IMR-90 (cell line): ENCODE data around the gene ZNF750. TPM values are rescaled to one million over a fixed set of nuclear protein-coding genes. Genes with fewer than 3 reads are reported as not detected.

Source experiments
- ATAC-seq: fragments of 200-7000 bp; cut with Tn5 transposase; 2 replicates; pipeline ENCODE4 v1.9.1; 2020; ENCODE audit warnings: low read depth, mild to moderate bottlenecking, moderate library complexity
- BruUV-seq: library from RNA; stranded (reverse); fragments of 400-500 nt; replicated peaks from 2 replicates; lab custom pipeline; 2021; lab: Mats Ljungman, UMichigan
- CTCF ChIA-PET: fragments of 300-600 bp; formaldehyde crosslinking; extraction: SDS; loops from one replicate; lab custom pipeline; 2021; ENCODE audit warnings: antibody characterized with exemption; lab: Yijun Ruan, JAX
- POLR2A ChIA-PET: fragments of 300-600 bp; sonication (Branson Sonifier 250); formaldehyde crosslinking; loops from one replicate; lab custom pipeline; 2022; ENCODE audit warnings: antibody characterized with exemption; ENCODE audit not compliant: unreplicated experiment; lab: Charles Lee
- DNase-seq: peaks from one replicate; pipeline ENCODE4 v3.0.0; 2013
- H2AFZ ChIP-seq: replicated peaks from 2 replicates; pipeline ENCODE3; 2013; ENCODE audit warnings: low read length, mild to moderate bottlenecking; ENCODE audit not compliant: poor library complexity
- H2AK5ac ChIP-seq: 2 replicates; pipeline ENCODE4 v1.6.1; 2013; ENCODE audit warnings: low read depth, low read length, inconsistent platforms
- H2AK9ac ChIP-seq: replicated peaks from 2 replicates; pipeline ENCODE3; 2013; ENCODE audit warnings: mild to moderate bottlenecking, low read depth, low read length, moderate library complexity; ENCODE audit not compliant: poor library complexity
- H2BK120ac ChIP-seq: 2 replicates; pipeline ENCODE4 v1.6.1; 2013; ENCODE audit warnings: low read depth, low read length, inconsistent platforms
- H2BK15ac ChIP-seq: 3 replicates; pipeline ENCODE4 v1.6.1; 2013; ENCODE audit warnings: low read depth, low read length, inconsistent platforms
- H2BK20ac ChIP-seq: 2 replicates; pipeline ENCODE4 v1.6.1; 2013; ENCODE audit warnings: low read depth, mild to moderate bottlenecking, inconsistent platforms, low read length, moderate library complexity
- H2BK5ac ChIP-seq: 2 replicates; pipeline ENCODE4 v1.6.1; 2013; ENCODE audit warnings: mild to moderate bottlenecking, low read depth, low read length, inconsistent platforms; ENCODE audit not compliant: poor library complexity, severe bottlenecking
- H3K14ac ChIP-seq: replicated peaks from 2 replicates; pipeline ENCODE4 v1.6.1; 2013; ENCODE audit warnings: low read depth, low read length, inconsistent platforms
- H3K18ac ChIP-seq: 2 replicates; pipeline ENCODE4 v1.6.1; 2013; ENCODE audit warnings: low read depth, low read length, control low read depth
- H3K23ac ChIP-seq: 2 replicates; pipeline ENCODE4 v1.6.1; 2013; ENCODE audit warnings: low read depth, low read length, inconsistent platforms
- H3K27ac ChIP-seq: 2 replicates; pipeline ENCODE4 v1.5.1; 2013; ENCODE audit warnings: mild to moderate bottlenecking, control low read depth, low read length; ENCODE audit not compliant: insufficient read depth
- H3K27me3 ChIP-seq: 2 replicates; pipeline ENCODE4 v1.6.1; 2013; ENCODE audit warnings: low read length; ENCODE audit not compliant: control insufficient read depth, insufficient read depth
- H3K36me3 ChIP-seq: 2 replicates; pipeline ENCODE4 v1.6.1; 2013; ENCODE audit warnings: low read length, mixed read lengths; ENCODE audit not compliant: control insufficient read depth, insufficient read depth
- H3K4ac ChIP-seq: 2 replicates; pipeline ENCODE4 v1.6.1; 2013; ENCODE audit warnings: low read depth, low read length, inconsistent platforms
- H3K4me1 ChIP-seq: 2 replicates; pipeline ENCODE4 v1.6.1; 2013; ENCODE audit warnings: low read length, mixed read lengths; ENCODE audit not compliant: control insufficient read depth, insufficient read depth
- H3K4me2 ChIP-seq: 2 replicates; pipeline ENCODE4 v1.6.1; 2013; ENCODE audit warnings: low read depth, mild to moderate bottlenecking, control low read depth, low read length, moderate library complexity
- H3K4me3 ChIP-seq: 2 replicates; pipeline ENCODE4 v1.5.1; 2013; ENCODE audit warnings: low read depth, mild to moderate bottlenecking, control low read depth, low read length, moderate library complexity; ENCODE audit not compliant: insufficient read depth
- H3K56ac ChIP-seq: 2 replicates; pipeline ENCODE4 v1.6.1; 2013; ENCODE audit warnings: low read length, inconsistent platforms; ENCODE audit not compliant: insufficient read depth; ENCODE audit errors: extremely low read depth
- H3K79me1 ChIP-seq, 2 experiments: 2 replicates each; pipeline ENCODE4 v1.6.1; 2013; ENCODE audit warnings: low read length in 2 of 2, inconsistent platforms in 1 of 2, low read depth in 1 of 2
- H3K9ac ChIP-seq: 2 replicates; pipeline ENCODE4 v1.6.1; 2013; ENCODE audit warnings: low read depth, low read length, control low read depth
- H3K9me1 ChIP-seq: 2 replicates; pipeline ENCODE4 v1.6.1; 2013; ENCODE audit warnings: low read length, inconsistent platforms; ENCODE audit not compliant: insufficient read depth
- H3K9me3 ChIP-seq: 2 replicates; pipeline ENCODE4 v1.6.1; 2013; ENCODE audit warnings: low read length; ENCODE audit not compliant: control insufficient read depth, insufficient read depth
- H4K20me1 ChIP-seq: 2 replicates; pipeline ENCODE4 v1.6.1; 2013; ENCODE audit warnings: low read length, inconsistent platforms; ENCODE audit not compliant: insufficient read depth
- H4K5ac ChIP-seq: 2 replicates; pipeline ENCODE4 v1.6.1; 2013; ENCODE audit warnings: mild to moderate bottlenecking, low read depth, low read length, control low read depth
- H4K8ac ChIP-seq, 2 experiments: 2 replicates each; pipeline ENCODE4 v1.6.1; 2013; ENCODE audit warnings: low read depth in 2 of 2, low read length in 2 of 2, control low read depth in 1 of 2, inconsistent platforms in 1 of 2
- H4K91ac ChIP-seq: 2 replicates; pipeline ENCODE4 v1.6.1; 2013; ENCODE audit warnings: low read depth, low read length, inconsistent platforms; ENCODE audit not compliant: insufficient read depth
- BHLHE40 ChIP-seq: fragments of 150-350 bp; IDR thresholded peaks from 2 replicates; pipeline ENCODE4 v1.6.1; 2016; ENCODE audit warnings: mild to moderate bottlenecking, low read depth, low read length
- CEBPB ChIP-seq: IDR thresholded peaks from 2 replicates; pipeline ENCODE4 v1.6.1; 2012; ENCODE audit warnings: low read depth, low read length, improper control_type of control experiment
- CHD1 ChIP-seq: IDR thresholded peaks from 2 replicates; pipeline ENCODE4 v1.6.1; 2012; ENCODE audit warnings: low read depth, low read length, improper control_type of control experiment
- FOS ChIP-seq: fragments of 150-350 bp; IDR thresholded peaks from 2 replicates; pipeline ENCODE4 v1.6.1; 2016; ENCODE audit warnings: low read depth, low read length
- MAFK ChIP-seq: IDR thresholded peaks from 2 replicates; pipeline ENCODE4 v1.6.1; 2012; ENCODE audit warnings: low read depth, low read length, improper control_type of control experiment
- MAZ ChIP-seq: IDR thresholded peaks from 2 replicates; pipeline ENCODE4 v1.6.1; 2012; ENCODE audit warnings: low read depth, mild to moderate bottlenecking, low read length, improper control_type of control experiment, moderate library complexity, borderline replicate concordance
- MXI1 ChIP-seq: IDR thresholded peaks from 2 replicates; pipeline ENCODE4 v1.6.1; 2012; ENCODE audit warnings: low read depth, mild to moderate bottlenecking, low read length, moderate library complexity, borderline replicate concordance
- NFE2L2 ChIP-seq: fragments of 150-350 bp; IDR thresholded peaks from 2 replicates; pipeline ENCODE4 v1.6.1; 2016; ENCODE audit warnings: low read depth, mild to moderate bottlenecking, low read length
- POLR2A ChIP-seq: IDR thresholded peaks from 2 replicates; pipeline ENCODE4 v1.6.1; 2012; ENCODE audit warnings: mild to moderate bottlenecking, low read depth, low read length
- RAD21 ChIP-seq: IDR thresholded peaks from 2 replicates; pipeline ENCODE4 v1.6.1; 2012; ENCODE audit warnings: low read length, improper control_type of control experiment
- RCOR1 ChIP-seq: IDR thresholded peaks from 2 replicates; pipeline ENCODE4 v1.6.1; 2012; ENCODE audit warnings: mild to moderate bottlenecking, low read length, improper control_type of control experiment; ENCODE audit not compliant: insufficient replicate concordance
- RFX5 ChIP-seq: IDR thresholded peaks from 2 replicates; pipeline ENCODE4 v1.8.0; 2012; ENCODE audit warnings: low read depth, mild to moderate bottlenecking, low read length, moderate library complexity
- SMC3 ChIP-seq: fragments of 150-350 bp; IDR thresholded peaks from 2 replicates; pipeline ENCODE4 v1.6.1; 2016; ENCODE audit warnings: low read depth, mild to moderate bottlenecking, antibody characterized with exemption, low read length, moderate library complexity
- WGBS, 2 experiments: methylation state at CpG; one replicate each; pipeline versions ENCODE4 v1.1.5 to v1.1.7; 2013; ENCODE audit warnings: missing lambda C conversion rate in 2 of 2; ENCODE audit not compliant: insufficient read length in 1 of 2; ENCODE audit errors: extremely low coverage in 2 of 2; 5-methylcytosine and 5-hydroxymethylcytosine counted together
- dilution Hi-C: fragments of 300-500 bp; cut with HindIII; formaldehyde crosslinking; loops from one replicate; pipeline ENCODE4 v1.14.3; 2018; ENCODE audit warnings: low sequenced_read_pairs; ENCODE audit not compliant: unreplicated experiment
- in situ Hi-C: fragments of 300-500 bp; cut with MboI; formaldehyde crosslinking; loops from 3 replicates; pipeline ENCODE4 v1.14.3; 2019; ENCODE audit warnings: low sequenced_read_pairs, inconsistent platforms, mixed read lengths
- intact Hi-C: fragments of 100-400 bp; cut with micrococcal nuclease; formaldehyde crosslinking; loops from 2 replicates; pipeline ENCODE4 v1.10.0; 2022
- polyA plus RNA-seq, 3 experiments: library from polyadenylated mRNA; depleted of rRNA; stranded (reverse); fragments of >200 nt; gene quantifications; 2 replicates each; pipeline ENCODE4 v1.2.3, GENCODE V29; 2012; ENCODE audit warnings: low replicate concordance in 1 of 3
- total RNA-seq: library from RNA; depleted of rRNA; stranded (reverse); fragments of >200 nt; gene quantifications from 2 replicates; pipeline ENCODE4 v1.2.3, GENCODE V29; 2012
- TF ChIP-seq, protein P1 (sequence below): conservative IDR thresholded peaks from 2 replicates; pipeline ENCODE4 v1.5.1; 2012; ENCODE audit warnings: mild to moderate bottlenecking, low read depth, low read length, improper control_type of control experiment
- TF ChIP-seq, protein P2 (sequence below): fragments of 150-350 bp; IDR thresholded peaks from 2 replicates; pipeline ENCODE4 v1.6.1; 2017; ENCODE audit warnings: mild to moderate bottlenecking, antibody characterized with exemption, low read length, low read depth
- TF ChIP-seq, protein P3 (sequence below): fragments of 150-350 bp; IDR thresholded peaks from 2 replicates; pipeline ENCODE4 v1.6.1; 2016; ENCODE audit warnings: low read depth, mild to moderate bottlenecking, low read length, moderate library complexity, borderline replicate concordance

Gene ZNF750
- total and polyA plus RNA-seq, 2 of the 4 experiments (the other 2 are of a cell fraction): not detected

DNA sequence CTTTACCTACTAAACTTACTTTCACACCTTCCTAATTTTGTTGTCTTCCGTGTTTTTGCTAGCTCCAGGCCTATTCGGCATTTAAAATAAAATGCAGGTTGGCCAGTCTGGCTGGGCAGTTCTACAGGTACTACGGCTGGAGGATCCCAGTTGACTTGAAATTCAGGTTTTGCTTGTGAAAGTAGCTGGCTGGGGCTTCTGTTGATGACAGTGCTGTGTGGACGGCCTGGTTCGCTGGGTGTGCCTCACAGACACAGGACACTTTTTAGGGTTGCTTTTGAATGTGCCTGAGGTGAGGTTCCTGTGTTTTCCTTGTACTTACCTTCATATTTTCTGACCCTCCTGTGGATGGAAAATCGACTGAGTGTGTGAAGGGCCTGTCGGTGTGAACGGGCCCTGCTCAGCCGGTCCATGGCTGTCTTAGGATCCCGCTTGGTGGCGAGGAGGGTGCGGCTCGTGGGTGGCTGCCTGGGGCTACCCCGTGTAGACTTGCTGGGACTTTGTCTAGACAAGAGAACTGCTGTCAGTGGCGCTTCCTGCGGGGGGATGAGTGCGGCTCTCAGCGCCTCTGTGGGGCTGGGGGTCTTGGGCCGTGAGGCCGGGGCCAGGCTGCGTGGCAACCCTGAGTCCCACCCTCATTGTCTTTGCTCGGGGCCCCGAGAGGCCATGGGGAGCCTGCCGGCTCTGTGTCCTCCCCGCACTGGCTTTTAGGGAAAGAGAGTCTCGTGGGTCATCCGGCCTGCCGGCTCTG, 18.7 kb upstream of the ZNF750 start:
- no peak overlapping the region for H2BK120ac ChIP-seq
- H2AFZ ChIP-seq: no peak overlapping the region
- no peak overlapping the region for H4K91ac ChIP-seq
- ATAC-seq (no peak), DNase-seq (no peak)
- H3K4me3 ChIP-seq: no peak overlapping the region
- TF ChIP-seq CEBPB: no peak
- no peak for TF ChIP-seq SMC3
- TF ChIP-seq, protein P1, sequence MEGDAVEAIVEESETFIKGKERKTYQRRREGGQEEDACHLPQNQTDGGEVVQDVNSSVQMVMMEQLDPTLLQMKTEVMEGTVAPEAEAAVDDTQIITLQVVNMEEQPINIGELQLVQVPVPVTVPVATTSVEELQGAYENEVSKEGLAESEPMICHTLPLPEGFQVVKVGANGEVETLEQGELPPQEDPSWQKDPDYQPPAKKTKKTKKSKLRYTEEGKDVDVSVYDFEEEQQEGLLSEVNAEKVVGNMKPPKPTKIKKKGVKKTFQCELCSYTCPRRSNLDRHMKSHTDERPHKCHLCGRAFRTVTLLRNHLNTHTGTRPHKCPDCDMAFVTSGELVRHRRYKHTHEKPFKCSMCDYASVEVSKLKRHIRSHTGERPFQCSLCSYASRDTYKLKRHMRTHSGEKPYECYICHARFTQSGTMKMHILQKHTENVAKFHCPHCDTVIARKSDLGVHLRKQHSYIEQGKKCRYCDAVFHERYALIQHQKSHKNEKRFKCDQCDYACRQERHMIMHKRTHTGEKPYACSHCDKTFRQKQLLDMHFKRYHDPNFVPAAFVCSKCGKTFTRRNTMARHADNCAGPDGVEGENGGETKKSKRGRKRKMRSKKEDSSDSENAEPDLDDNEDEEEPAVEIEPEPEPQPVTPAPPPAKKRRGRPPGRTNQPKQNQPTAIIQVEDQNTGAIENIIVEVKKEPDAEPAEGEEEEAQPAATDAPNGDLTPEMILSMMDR: no peak
- TF ChIP-seq BHLHE40: no peak
- TF ChIP-seq POLR2A: no peak
- TF ChIP-seq RAD21: no peak
- TF ChIP-seq MAZ: no peak
- TF ChIP-seq FOS: no peak
- TF ChIP-seq, protein P2, sequence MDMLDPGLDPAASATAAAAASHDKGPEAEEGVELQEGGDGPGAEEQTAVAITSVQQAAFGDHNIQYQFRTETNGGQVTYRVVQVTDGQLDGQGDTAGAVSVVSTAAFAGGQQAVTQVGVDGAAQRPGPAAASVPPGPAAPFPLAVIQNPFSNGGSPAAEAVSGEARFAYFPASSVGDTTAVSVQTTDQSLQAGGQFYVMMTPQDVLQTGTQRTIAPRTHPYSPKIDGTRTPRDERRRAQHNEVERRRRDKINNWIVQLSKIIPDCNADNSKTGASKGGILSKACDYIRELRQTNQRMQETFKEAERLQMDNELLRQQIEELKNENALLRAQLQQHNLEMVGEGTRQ: no peak
- no peak for TF ChIP-seq RCOR1
- TF ChIP-seq MXI1: no peak
- TF ChIP-seq, protein P3, sequence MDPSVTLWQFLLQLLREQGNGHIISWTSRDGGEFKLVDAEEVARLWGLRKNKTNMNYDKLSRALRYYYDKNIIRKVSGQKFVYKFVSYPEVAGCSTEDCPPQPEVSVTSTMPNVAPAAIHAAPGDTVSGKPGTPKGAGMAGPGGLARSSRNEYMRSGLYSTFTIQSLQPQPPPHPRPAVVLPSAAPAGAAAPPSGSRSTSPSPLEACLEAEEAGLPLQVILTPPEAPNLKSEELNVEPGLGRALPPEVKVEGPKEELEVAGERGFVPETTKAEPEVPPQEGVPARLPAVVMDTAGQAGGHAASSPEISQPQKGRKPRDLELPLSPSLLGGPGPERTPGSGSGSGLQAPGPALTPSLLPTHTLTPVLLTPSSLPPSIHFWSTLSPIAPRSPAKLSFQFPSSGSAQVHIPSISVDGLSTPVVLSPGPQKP: no peak
- TF ChIP-seq CHD1: no peak
- TF ChIP-seq MAFK: no peak
- no peak for TF ChIP-seq RFX5
- TF ChIP-seq NFE2L2: no peak
- no peak overlapping the region for H2AK5ac ChIP-seq
- no peaks in the 10 kb centered on the region for H3K9me3 ChIP-seq
- peaks cover 1% of the 10 kb centered on the region; the same call in 1 of the 2 replicates for H3K36me3 ChIP-seq
- no peak overlapping the region for H3K4me2 ChIP-seq
- no peak overlapping the region for H2BK20ac ChIP-seq
- peaks cover 22% of the 10 kb centered on the region for H3K9me1 ChIP-seq
- no peak overlapping the region for H3K56ac ChIP-seq
- ChIA-PET POLR2A (no interaction called here), CTCF (interaction anchor here (0.6 kb wide), 1 partner anchor 183 kb away, joined by 3 read pairs; no protein-coding TSS in a partner anchor)
- no peak overlapping the region for H3K9ac ChIP-seq
- H2BK5ac ChIP-seq: no peak overlapping the region
- no peaks in the 10 kb centered on the region for H3K27me3 ChIP-seq
- WGBS, 2 experiments: no CpG with 5 or more reads among the region's 28 CpGs
- no TSS peak for BruUV-seq
- no peak overlapping the region for H3K23ac ChIP-seq
- intact Hi-C loops (no loop called here), in situ Hi-C loops (no loop called here), dilution Hi-C loops (no loop called here)
- H2AK9ac ChIP-seq: no peak overlapping the region
- H4K20me1 ChIP-seq: no peaks in the 10 kb centered on the region
- no peak overlapping the region for H3K14ac ChIP-seq
- no peak overlapping the region for H3K4ac ChIP-seq
- peaks cover 15% of the 10 kb centered on the region for H3K4me1 ChIP-seq
- H3K27ac ChIP-seq: no peak overlapping the region
- no peak overlapping the region for H4K8ac ChIP-seq
- H3K79me1 ChIP-seq: peaks cover 10 to 36% of the 10 kb centered on the region in 2 experiments
- H2BK15ac ChIP-seq: no peak overlapping the region
- no peak overlapping the region for H4K5ac ChIP-seq
- no peak overlapping the region for H3K18ac ChIP-seq
